ENCODE data around the gene VWC2L.

- TF ChIP-seq CTCF (IDR thresholded peaks at IDR 0.05; ENCODE audit: poor library complexity) (no peak), EZH2phosphoT487 (IDR thresholded peaks at IDR 0.05; ENCODE audit: low read depth, severe bottlenecking, unreplicated experiment) (no peak)
Observed at GRCh38 chr2:214489181-214489580, 78.3 kb downstream of the VWC2L start.

All from hepatocyte (in vitro differentiated cells).